Sigmoid colon (tissue), 4 donors: ENCODE results near the gene COX14.

Experiments used
- EP300 ChIP-seq, 4 donors: sonication (generic); formaldehyde crosslinking; IDR thresholded peaks; one replicate each; pipeline ENCODE4 v1.6.1; 2017; ENCODE audit warnings: antibody characterized with exemption in 4 of 4
- POLR2AphosphoS5 ChIP-seq, 4 donors: sonication (generic); formaldehyde crosslinking; IDR thresholded peaks; one replicate each; pipeline ENCODE4 v1.6.1; 2017; ENCODE audit warnings: antibody characterized with exemption in 4 of 4
- TF ChIP-seq, protein P1 (sequence below), 4 experiments: fragments of 450-650 bp in 3 of 4; fragments of 200-600 bp in 1 of 4; IDR thresholded peaks; one replicate each; pipeline ENCODE4 v1.5.1; 2016 to 2019; ENCODE audit warnings: antibody characterized with exemption in 4 of 4, mild to moderate bottlenecking in 3 of 4, moderate library complexity in 2 of 4

DNA sequence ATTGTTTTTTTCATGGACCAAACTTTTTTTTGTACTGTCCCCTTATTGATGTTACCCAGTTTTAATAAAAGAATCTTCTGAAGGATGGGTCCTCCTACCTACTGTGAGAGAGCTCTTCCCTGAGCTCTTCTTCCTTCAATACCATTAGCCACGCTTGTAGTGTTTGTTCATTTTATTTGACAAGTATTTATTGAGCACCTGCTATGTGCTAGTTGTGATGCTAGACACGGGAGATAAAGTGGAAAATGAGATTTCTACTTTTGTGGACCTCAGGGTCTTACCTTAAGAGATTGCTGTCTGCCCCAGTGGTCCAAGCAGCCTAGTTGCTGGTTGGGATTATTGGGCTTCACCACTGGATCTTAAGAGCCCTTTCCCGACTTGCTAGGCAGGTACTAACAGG, 11.5 kb upstream of the COX14 start:
- TF ChIP-seq, protein P1, sequence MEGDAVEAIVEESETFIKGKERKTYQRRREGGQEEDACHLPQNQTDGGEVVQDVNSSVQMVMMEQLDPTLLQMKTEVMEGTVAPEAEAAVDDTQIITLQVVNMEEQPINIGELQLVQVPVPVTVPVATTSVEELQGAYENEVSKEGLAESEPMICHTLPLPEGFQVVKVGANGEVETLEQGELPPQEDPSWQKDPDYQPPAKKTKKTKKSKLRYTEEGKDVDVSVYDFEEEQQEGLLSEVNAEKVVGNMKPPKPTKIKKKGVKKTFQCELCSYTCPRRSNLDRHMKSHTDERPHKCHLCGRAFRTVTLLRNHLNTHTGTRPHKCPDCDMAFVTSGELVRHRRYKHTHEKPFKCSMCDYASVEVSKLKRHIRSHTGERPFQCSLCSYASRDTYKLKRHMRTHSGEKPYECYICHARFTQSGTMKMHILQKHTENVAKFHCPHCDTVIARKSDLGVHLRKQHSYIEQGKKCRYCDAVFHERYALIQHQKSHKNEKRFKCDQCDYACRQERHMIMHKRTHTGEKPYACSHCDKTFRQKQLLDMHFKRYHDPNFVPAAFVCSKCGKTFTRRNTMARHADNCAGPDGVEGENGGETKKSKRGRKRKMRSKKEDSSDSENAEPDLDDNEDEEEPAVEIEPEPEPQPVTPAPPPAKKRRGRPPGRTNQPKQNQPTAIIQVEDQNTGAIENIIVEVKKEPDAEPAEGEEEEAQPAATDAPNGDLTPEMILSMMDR (IDR thresholded peaks at IDR 0.05): no peak
- TF ChIP-seq POLR2AphosphoS5 (IDR thresholded peaks at IDR 0.05) (no peak), EP300 (IDR thresholded peaks at IDR 0.05) (no peak)
